WTC11 (cell line): Measurements from ENCODE around the gene BACH2. TPM values are rescaled to one million over a fixed set of nuclear protein-coding genes. Genes with fewer than 3 reads are reported as not detected.

Source experiments
- ATAC-seq: fragments of 200-7000 bp; cut with Tn5 transposase; 2 replicates; pipeline ENCODE4 v1.10.0; 2021; ENCODE audit warnings: mild to moderate bottlenecking, moderate library complexity
- CTCF ChIA-PET: fragments of 300-600 bp; sonication (Branson Sonifier 250); formaldehyde crosslinking; loops from one replicate; lab custom pipeline; 2021; ENCODE audit warnings: antibody characterized with exemption; lab: Charles Lee
- POLR2A ChIA-PET: fragments of 350-600 bp; sonication (Branson Sonifier 250); formaldehyde crosslinking; loops from one replicate; lab custom pipeline; 2021; ENCODE audit warnings: antibody characterized with exemption; lab: Charles Lee
- DNase-seq: peaks from one replicate; pipeline ENCODE4 v3.0.0; 2021; ENCODE audit warnings: low spot score
- H3K27ac Mint-ChIP-seq: 2 replicates; pipeline ENCODE4 v1.8.0; 2021; ENCODE audit warnings: mixed read lengths
- H3K27me3 Mint-ChIP-seq: 2 replicates; pipeline ENCODE4 v1.8.0; 2021; ENCODE audit warnings: low read depth, mild to moderate bottlenecking, moderate library complexity, mixed read lengths
- H3K36me3 Mint-ChIP-seq: 2 replicates; pipeline ENCODE4 v1.8.0; 2021; ENCODE audit warnings: mixed read lengths
- H3K4me1 Mint-ChIP-seq: 2 replicates; pipeline ENCODE4 v1.8.0; 2022; ENCODE audit warnings: mixed read lengths
- H3K4me3 Mint-ChIP-seq: 2 replicates; pipeline ENCODE4 v1.8.0; 2021; ENCODE audit warnings: mild to moderate bottlenecking, moderate library complexity, mixed read lengths
- H3K9me3 Mint-ChIP-seq: 2 replicates; pipeline ENCODE4 v1.8.0; 2021; ENCODE audit warnings: mixed read lengths
- ATF1 ChIP-seq: sonication (generic); formaldehyde crosslinking; IDR thresholded peaks from 2 replicates; pipeline ENCODE4 v1.8.1; 2023; ENCODE audit warnings: mild to moderate bottlenecking, moderate library complexity, missing genetic modification reagents
- ATF6 ChIP-seq: sonication (generic); formaldehyde crosslinking; IDR thresholded peaks from 2 replicates; pipeline ENCODE4 v1.8.1; 2023; ENCODE audit warnings: mild to moderate bottlenecking, missing genetic modification reagents
- EMX1 ChIP-seq: fragments of 250-450 bp; sonication (Bioruptor Pico); IDR thresholded peaks from 2 replicates; pipeline ENCODE4 v1.8.0; 2021; ENCODE audit warnings: mild to moderate bottlenecking
- ETV6 ChIP-seq: sonication (generic); formaldehyde crosslinking; IDR thresholded peaks from 2 replicates; pipeline ENCODE4 v1.8.1; 2022; ENCODE audit warnings: mild to moderate bottlenecking, missing genetic modification reagents
- FOXK1 ChIP-seq: sonication (generic); formaldehyde crosslinking; IDR thresholded peaks from 2 replicates; pipeline ENCODE4 v1.8.0; 2022; ENCODE audit warnings: mild to moderate bottlenecking, moderate library complexity, missing genetic modification reagents
- MXD4 ChIP-seq: fragments of 250-450 bp; sonication (Bioruptor Pico); IDR thresholded peaks from 2 replicates; pipeline ENCODE4 v1.8.0; 2021; ENCODE audit warnings: mild to moderate bottlenecking, moderate library complexity, borderline replicate concordance
- NFYB ChIP-seq: sonication (generic); formaldehyde crosslinking; conservative IDR thresholded peaks from 2 replicates; pipeline ENCODE4 v1.8.0; 2022; ENCODE audit warnings: low read depth, missing genetic modification reagents
- RELA ChIP-seq: sonication (generic); formaldehyde crosslinking; IDR thresholded peaks from 2 replicates; pipeline ENCODE4 v1.8.1; 2022; ENCODE audit warnings: missing genetic modification reagents, mild to moderate bottlenecking, borderline replicate concordance
- TCF7 ChIP-seq: sonication (generic); formaldehyde crosslinking; IDR thresholded peaks from 2 replicates; pipeline ENCODE4 v1.8.0; 2022; ENCODE audit warnings: mild to moderate bottlenecking, low read depth, missing genetic modification reagents, moderate library complexity
- TEAD4 ChIP-seq: sonication (generic); formaldehyde crosslinking; IDR thresholded peaks from 2 replicates; pipeline ENCODE4 v1.8.0; 2022; ENCODE audit warnings: mild to moderate bottlenecking, missing genetic modification reagents
- ZNF219 ChIP-seq: sonication (generic); formaldehyde crosslinking; IDR thresholded peaks from 2 replicates; pipeline ENCODE4 v1.8.0; 2023; ENCODE audit warnings: missing genetic modification reagents, mild to moderate bottlenecking, borderline replicate concordance
- ZNF671 ChIP-seq: fragments of 250-450 bp; sonication (Bioruptor Pico); IDR thresholded peaks from 2 replicates; pipeline ENCODE4 v1.8.0; 2021; ENCODE audit warnings: mild to moderate bottlenecking
- total RNA-seq: library from RNA; stranded (reverse); gene quantifications from 3 replicates; pipeline ENCODE4 v1.2.3, GENCODE V29; 2021
- TF ChIP-seq, protein P1 (sequence below): sonication (generic); formaldehyde crosslinking; IDR thresholded peaks from 2 replicates; pipeline ENCODE4 v1.8.0; 2022; ENCODE audit warnings: mild to moderate bottlenecking, missing genetic modification reagents
- TF ChIP-seq, protein P2 (sequence below): sonication (generic); formaldehyde crosslinking; IDR thresholded peaks from 2 replicates; pipeline ENCODE4 v1.8.0; 2022; ENCODE audit warnings: mild to moderate bottlenecking, missing genetic modification reagents
- TF ChIP-seq, protein P3 (sequence below): fragments of 250-450 bp; sonication (Bioruptor Pico); conservative IDR thresholded peaks from 2 replicates; pipeline ENCODE4 v1.9.0; 2021; ENCODE audit warnings: mild to moderate bottlenecking

The BACH2 gene
- total RNA-seq, 1 experiment from 2014 or later = 5.9 TPM

DNA sequence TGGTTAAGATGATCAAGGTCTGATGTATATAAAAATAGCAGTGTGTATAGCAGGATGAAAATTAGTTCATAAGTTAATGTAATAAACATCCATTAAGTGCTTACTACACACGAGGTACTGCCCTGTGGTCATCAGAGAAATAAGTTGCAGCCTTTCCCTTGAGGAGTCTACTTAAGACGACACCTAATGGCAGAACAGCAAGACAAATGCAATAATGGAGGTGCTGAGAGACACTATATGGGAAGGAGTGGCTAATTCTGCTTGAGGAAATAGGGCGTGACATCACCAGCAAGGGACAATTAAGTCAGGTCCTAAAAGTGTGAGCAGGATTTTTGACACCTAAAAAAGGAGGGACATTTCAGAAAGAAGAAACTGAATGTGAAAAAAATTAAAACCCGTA is 75.2 kb downstream of the BACH2 start:
- Mint-ChIP-seq H3K4me3 (no peak overlapping the region), H3K9me3 (peaks cover 18% of the 10 kb centered on the region), H3K36me3 (peaks cover 11% of the 10 kb centered on the region), H3K27me3 (no peaks in the 10 kb centered on the region; the same call in 1 of the 2 replicates), H3K27ac (no peak overlapping the region), H3K4me1 (peaks cover 3% of the 10 kb centered on the region; the same call in 1 of the 2 replicates)
- ATAC-seq (no peak), DNase-seq (no peak)
- TF ChIP-seq, protein P1, sequence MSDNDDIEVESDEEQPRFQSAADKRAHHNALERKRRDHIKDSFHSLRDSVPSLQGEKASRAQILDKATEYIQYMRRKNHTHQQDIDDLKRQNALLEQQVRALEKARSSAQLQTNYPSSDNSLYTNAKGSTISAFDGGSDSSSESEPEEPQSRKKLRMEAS (CRISPR knock-in tag) = no peak
- TF ChIP-seq MXD4 (CRISPR knock-in tag) (no peak), TCF7 (no peak), ZNF671 (CRISPR knock-in tag) (no peak), ATF1 (CRISPR knock-in tag) (no peak), EMX1 (CRISPR knock-in tag) (no peak)
- TF ChIP-seq, protein P2, sequence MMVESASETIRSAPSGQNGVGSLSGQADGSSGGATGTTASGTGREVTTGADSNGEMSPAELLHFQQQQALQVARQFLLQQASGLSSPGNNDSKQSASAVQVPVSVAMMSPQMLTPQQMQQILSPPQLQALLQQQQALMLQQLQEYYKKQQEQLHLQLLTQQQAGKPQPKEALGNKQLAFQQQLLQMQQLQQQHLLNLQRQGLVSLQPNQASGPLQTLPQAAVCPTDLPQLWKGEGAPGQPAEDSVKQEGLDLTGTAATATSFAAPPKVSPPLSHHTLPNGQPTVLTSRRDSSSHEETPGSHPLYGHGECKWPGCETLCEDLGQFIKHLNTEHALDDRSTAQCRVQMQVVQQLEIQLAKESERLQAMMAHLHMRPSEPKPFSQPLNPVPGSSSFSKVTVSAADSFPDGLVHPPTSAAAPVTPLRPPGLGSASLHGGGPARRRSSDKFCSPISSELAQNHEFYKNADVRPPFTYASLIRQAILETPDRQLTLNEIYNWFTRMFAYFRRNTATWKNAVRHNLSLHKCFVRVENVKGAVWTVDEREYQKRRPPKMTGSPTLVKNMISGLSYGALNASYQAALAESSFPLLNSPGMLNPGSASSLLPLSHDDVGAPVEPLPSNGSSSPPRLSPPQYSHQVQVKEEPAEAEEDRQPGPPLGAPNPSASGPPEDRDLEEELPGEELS = no peak
- TF ChIP-seq, protein P3, sequence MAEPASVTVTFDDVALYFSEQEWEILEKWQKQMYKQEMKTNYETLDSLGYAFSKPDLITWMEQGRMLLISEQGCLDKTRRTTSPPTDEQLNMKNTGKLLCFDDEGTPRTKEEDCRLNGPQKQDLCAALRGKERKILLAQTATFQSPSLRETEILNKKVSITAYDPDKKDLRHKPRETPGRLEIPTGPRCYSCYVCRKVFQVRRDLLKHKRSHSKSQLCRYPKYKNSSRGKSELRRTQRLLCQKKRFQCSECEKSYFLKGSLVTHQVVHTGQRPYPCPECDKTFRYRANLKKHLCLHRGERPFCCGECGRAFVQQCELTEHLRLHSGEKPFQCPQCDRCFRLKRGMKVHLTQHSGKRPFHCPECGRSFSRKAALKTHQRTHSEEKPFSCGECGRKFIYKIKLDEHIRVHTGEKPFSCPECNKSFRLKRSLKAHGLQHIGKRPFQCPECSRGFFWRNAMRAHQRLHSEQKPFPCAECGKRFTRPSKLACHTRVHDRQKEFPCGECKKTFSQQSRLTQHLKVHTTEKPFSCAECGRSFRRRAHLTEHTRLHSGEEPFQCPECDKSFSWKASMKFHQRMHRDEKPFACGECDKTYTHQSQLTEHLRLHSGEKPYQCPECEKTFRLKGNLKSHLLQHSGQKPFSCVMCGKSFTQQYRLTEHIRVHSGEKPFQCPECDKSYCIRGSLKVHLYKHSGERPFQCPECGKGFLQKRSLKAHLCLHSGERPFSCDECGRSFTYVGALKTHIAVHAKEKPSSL (CRISPR knock-in tag) = no peak
- ChIA-PET POLR2A (no interaction called here), CTCF (no interaction called here)

DNA sequence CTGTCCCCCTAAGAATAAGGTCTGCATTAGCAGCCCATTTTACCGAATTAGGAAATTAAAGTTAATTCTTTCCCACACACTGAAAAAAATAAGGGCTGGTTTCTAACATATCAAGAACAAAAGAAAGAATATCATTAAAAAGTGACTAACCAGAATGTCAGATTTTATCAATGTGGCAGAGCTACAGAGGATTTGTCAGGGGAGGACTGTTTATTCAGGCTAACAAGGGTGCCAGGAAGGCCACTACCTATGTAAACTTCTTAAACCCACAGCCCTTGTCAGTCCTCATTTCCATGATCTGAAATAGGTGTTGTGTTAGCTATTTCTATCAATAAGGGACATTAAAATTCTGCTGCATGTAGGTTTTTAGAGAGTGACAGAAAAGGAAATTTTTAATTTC is 76.4 kb downstream of the BACH2 start:
- POLR2A ChIA-PET = no interaction called here
- Mint-ChIP-seq H3K9me3 (peaks cover 18% of the 10 kb centered on the region), H3K4me1 (0 out of 2 replicates have a peak, but pooled peaks cover under 1% of the 10 kb centered on the region), H3K27me3 (no peaks in the 10 kb centered on the region; the same call in 1 of the 2 replicates), H3K27ac (no peak overlapping the region), H3K4me3 (no peak overlapping the region), H3K36me3 (peaks cover 11% of the 10 kb centered on the region)
- no peak for TF ChIP-seq ETV6 (CRISPR knock-in tag)
- no peak for TF ChIP-seq NFYB (CRISPR knock-in tag)
- TF ChIP-seq, protein P2 = no peak
- no peak for TF ChIP-seq RELA (CRISPR knock-in tag)
- TF ChIP-seq ATF6 (CRISPR knock-in tag) = no peak
- TF ChIP-seq TEAD4 (CRISPR knock-in tag) = no peak
- TF ChIP-seq MXD4 (CRISPR knock-in tag) = no peak
- no peak for TF ChIP-seq FOXK1 (CRISPR knock-in tag)
- no peak for TF ChIP-seq ZNF219 (CRISPR knock-in tag)
- no peak for DNase-seq
- ATAC-seq = no peak
- CTCF ChIA-PET = no interaction called here
